GM10847 (cell line): ENCODE measurements around the gene HERPUD1.

Experiments
- POLR2A ChIP-seq: IDR thresholded peaks from 2 replicates; pipeline ENCODE4 v1.6.1; 2011; ENCODE audit not compliant: insufficient read length; ENCODE audit errors: extremely low read depth

HERPUD1 gene, protein sequence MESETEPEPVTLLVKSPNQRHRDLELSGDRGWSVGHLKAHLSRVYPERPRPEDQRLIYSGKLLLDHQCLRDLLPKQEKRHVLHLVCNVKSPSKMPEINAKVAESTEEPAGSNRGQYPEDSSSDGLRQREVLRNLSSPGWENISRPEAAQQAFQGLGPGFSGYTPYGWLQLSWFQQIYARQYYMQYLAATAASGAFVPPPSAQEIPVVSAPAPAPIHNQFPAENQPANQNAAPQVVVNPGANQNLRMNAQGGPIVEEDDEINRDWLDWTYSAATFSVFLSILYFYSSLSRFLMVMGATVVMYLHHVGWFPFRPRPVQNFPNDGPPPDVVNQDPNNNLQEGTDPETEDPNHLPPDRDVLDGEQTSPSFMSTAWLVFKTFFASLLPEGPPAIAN

GRCh38 chr16:56931892-56932720 lies at the start of gene HERPUD1:
HERPUD1 (plus strand) TSS chr16:56932142; CDS start chr16:56932245, 103 bp downstream.
- TF ChIP-seq POLR2A: peak; percentile 99

DNA sequence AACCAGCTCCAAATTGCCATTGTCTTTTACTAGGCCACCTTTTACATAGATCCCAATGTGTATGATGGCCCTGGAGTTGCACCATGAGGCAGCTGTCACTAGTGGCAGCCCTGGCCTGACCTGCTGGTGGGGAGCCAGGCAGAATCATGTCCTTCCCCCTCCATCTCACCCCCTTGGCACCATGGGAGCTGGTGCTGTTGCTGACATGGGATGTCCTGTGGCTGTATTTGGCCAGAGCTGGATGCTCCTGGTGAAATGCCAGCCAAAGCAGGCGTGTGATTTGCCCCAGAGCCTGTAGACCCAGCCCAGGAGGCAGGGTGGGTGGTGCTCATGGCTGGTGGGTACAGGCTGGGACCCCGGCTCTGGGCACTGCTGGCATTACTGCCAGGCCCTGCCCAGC lies 48.4 kb upstream of the HERPUD1 start:
- no peak for TF ChIP-seq POLR2A

GRCh38 chr16:56884026-56884582 lies 47.8 kb upstream of the HERPUD1 start:
- TF ChIP-seq POLR2A: no peak

- no peak for TF ChIP-seq POLR2A
Observed at GRCh38 chr16:56885446-56886162, 46.3 kb upstream of the HERPUD1 start.

GRCh38 chr16:56886296-56886695 lies 45.6 kb upstream of the HERPUD1 start:
- TF ChIP-seq POLR2A: no peak

- no peak for TF ChIP-seq POLR2A
Observed at GRCh38 chr16:56886826-56887225, 45.1 kb upstream of the HERPUD1 start.

- no peak for TF ChIP-seq POLR2A
Observed at GRCh38 chr16:56888806-56889205, 43.1 kb upstream of the HERPUD1 start.

- no peak for TF ChIP-seq POLR2A
Observed at GRCh38 chr16:56889206-56889605, 42.7 kb upstream of the HERPUD1 start.

DNA sequence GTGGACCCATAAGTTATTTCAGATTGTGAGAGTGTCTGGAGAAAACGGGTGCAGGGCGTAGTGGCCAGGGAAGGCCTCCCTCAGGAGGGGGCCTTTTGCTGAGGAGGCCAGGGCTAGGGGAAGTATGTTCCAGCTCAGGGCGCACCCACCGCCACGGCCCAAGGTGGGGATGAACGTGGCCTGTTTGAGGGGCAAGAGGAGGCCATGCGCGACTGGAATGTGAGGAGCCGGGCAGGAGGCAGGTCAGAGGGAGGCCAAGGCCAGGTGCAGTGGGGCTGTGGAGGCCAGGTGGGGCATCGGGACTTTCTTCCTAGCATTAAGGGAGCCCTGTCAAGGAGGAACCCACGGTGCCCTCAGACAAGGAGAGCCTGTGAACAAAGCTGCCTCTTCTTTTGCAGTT lies 40.3 kb upstream of the HERPUD1 start:
- no peak for TF ChIP-seq POLR2A

- no peak for TF ChIP-seq POLR2A
Observed at GRCh38 chr16:56892705-56893104, 39.2 kb upstream of the HERPUD1 start.

- TF ChIP-seq POLR2A: no peak
Observed at GRCh38 chr16:56894331-56894917, 37.5 kb upstream of the HERPUD1 start.

GRCh38 chr16:56895813-56896212 lies 36.1 kb upstream of the HERPUD1 start:
- no peak for TF ChIP-seq POLR2A

DNA sequence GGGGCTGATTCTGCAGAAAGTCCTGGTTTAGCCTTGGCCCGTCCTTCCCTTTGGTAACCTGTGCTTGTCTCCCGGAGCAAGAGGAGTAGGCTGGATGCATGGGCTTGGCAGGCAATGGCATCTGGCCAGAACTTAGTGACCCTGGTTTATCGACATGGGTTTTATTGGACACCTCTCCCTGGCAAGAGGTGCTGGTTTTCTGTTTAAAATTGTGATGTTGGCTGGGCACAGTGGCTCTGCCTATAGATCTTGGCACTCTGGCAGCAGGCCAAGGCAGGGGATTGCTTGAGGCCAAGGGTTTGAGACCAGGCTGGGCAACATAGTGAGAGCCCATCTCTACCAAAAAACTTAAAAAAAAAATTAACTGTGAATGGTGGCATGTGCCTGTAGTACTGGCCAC lies 35.7 kb upstream of the HERPUD1 start:
- no peak for TF ChIP-seq POLR2A

GRCh38 chr16:56897026-56897799 lies 34.7 kb upstream of the HERPUD1 start:
- TF ChIP-seq POLR2A: no peak
